GM12874 (cell line): Measurements from ENCODE around the gene ZNF530.

Source experiments
- TF ChIP-seq, protein P1 (sequence below): IDR thresholded peaks from 2 replicates; pipeline ENCODE4 v1.5.1; 2011; ENCODE audit warnings: low read depth, mild to moderate bottlenecking, control low read depth, low read length, moderate library complexity; ENCODE audit not compliant: insufficient read depth

Gene ZNF530

DNA sequence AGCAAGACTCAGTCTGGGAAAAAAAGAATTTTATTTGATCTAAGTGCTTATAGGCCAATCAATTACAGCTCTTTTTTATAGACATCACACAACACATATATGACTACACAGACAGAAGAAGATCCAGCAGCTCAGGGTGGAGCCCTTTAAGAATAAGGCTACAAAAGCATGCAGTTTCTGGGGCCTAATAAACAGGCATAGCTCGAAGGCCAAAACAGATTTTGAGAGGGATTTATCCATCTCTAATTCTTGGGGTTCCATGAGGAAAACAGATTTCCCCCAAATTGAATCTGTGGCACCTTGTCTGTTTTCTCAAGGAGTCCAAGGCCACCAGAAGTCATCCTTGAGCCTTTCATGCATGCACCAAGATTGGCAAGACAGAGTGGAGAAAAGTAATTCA, 36.1 kb upstream of the ZNF530 start:
- TF ChIP-seq, protein P1, sequence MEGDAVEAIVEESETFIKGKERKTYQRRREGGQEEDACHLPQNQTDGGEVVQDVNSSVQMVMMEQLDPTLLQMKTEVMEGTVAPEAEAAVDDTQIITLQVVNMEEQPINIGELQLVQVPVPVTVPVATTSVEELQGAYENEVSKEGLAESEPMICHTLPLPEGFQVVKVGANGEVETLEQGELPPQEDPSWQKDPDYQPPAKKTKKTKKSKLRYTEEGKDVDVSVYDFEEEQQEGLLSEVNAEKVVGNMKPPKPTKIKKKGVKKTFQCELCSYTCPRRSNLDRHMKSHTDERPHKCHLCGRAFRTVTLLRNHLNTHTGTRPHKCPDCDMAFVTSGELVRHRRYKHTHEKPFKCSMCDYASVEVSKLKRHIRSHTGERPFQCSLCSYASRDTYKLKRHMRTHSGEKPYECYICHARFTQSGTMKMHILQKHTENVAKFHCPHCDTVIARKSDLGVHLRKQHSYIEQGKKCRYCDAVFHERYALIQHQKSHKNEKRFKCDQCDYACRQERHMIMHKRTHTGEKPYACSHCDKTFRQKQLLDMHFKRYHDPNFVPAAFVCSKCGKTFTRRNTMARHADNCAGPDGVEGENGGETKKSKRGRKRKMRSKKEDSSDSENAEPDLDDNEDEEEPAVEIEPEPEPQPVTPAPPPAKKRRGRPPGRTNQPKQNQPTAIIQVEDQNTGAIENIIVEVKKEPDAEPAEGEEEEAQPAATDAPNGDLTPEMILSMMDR = no peak

DNA sequence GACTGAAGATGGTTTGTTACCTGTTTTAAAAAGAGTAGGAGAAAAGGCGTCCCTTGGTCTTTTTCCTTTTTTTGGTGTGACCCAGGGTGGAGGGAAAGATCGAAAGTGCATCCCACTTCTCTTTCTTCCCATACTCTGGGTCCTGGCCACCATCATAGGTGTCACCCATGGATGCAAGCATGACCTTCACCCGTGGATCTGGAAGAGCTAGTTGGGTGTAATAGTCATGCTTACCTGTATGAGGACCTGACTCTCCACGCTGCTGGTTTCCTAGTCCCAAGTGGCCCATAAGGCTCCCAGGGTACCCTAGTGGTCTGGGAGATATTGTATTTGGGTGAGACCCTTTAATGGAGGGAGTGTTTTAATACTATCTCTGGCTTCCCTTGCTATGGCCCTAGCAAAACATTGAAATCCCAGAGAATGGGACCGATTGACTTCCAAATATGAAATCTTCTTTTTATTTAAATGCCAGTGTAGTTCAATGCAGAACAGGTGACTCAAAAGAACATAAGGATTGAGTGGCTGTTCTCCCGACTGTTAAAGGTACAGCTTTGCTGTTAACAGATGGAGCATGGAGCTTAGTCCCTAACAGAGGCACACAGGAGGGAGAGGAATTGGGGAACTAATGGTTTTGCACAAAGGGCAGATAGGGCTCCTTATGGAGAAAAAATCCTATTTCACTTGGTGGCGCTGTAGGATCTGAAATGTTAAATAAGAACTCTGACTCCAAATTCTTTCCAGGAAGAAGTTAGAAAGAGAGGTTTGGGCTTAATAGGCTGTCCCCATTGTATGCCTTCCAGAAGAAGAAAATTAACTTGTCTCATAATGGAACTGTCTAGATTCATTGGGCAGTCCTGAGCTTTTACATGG, 33.1 kb upstream of the ZNF530 start:
- TF ChIP-seq, protein P1 = no peak

DNA sequence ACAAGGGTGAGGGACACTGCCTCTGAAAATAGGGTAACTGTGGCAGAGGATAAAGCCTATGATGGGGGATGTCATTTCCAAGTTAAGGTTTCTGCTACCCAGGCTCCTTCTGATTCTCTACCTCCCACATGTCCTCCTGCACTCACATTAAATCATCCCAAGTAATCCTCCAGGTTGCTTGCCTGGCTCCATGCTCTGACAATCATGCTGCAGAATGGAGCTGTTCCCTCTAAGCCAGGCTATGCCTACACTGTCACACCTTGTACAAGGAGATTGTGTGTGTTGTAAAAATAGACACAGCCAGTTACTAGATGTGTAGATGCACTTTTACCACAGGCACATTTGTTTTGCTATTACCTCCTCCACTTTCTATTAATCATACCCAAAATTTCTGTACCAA, 29.0 kb upstream of the ZNF530 start:
- TF ChIP-seq, protein P1 = no peak

DNA sequence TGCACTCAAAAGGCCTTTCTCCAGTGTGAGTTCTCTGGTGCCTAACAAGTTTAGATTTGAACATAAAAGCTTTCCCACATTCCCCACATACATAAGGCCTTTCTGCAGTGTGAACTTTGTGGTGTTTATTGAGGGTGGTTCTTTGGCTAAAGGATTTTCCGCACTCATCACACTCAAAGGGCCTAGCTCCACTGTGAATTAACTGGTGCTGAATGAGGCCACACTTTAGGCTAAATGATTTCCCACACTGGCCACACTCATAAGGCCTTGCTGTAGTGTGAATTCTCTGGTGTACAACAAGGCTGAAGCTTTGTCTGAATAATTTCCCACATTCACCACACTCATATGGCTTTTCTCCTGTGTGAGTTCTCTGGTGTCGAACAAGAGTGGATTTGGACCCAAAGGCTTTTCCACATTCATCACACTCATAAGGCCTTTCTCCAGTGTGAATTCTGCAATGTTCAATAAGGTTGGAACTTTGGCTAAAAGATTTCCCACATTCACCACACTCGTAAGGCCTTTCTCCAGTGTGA, 27.2 kb upstream of the ZNF530 start:
- TF ChIP-seq, protein P1 = no peak

DNA sequence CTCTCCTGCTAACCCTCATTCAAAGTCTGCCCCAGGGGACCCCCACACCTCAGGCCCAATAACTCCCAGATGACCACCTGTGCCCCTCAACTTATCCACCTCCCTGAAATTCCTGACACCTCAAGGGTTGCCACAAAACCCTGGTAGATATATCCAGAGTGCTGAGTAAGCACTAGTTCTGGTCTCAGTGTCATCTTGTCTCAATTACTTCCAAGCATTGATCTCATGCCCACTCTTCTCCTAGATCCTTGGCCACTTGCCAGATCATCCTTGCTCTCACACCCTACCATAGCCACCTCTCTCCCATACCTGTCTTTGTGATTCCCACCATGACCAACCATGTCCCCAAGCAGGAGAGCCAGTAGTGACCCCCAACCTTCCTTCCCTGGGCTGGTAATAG, 23.0 kb upstream of the ZNF530 start:
- TF ChIP-seq, protein P1 = no peak

DNA sequence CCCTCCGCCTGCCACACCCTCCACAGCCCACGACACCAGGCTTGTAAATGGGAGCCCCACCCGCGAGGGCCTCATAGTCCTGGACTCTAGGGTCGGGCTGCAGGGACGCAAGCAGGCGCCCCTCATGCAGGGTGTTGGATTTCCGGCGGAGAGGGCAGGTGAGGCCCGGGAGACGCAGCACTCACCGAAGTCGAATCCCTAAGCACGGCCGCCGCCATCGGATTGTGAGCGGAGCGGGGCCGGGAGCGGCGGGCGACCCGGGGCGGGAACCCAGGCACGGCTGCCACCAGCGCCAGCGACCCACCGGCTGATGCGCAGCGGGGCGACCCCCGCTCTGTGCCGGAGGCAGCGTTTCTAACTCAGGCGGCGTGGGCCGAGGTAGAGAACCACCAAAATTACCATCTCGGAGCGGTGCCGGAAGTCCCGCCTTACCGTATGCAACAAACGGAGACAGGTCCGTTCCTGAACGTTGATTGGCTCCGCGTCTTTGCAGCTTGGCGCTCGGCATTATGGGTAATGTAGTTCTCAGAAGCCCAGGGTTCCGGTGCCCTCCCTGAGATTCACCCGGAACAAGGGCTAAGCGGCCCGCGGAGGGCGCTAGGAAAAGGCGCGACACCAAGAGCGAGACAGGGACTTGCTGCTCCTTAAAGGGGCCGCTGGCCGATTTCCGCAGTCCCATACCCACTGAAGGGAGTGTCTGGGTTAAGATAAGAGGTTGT, 21.0 kb upstream of the ZNF530 start, which contains the start of gene ZNF416:
ZNF416 (minus strand) TSS at position 425 of the 719 bp plus-strand sequence; CDS start at position 218, 207 bp downstream.
- TF ChIP-seq, protein P1 = no peak

DNA sequence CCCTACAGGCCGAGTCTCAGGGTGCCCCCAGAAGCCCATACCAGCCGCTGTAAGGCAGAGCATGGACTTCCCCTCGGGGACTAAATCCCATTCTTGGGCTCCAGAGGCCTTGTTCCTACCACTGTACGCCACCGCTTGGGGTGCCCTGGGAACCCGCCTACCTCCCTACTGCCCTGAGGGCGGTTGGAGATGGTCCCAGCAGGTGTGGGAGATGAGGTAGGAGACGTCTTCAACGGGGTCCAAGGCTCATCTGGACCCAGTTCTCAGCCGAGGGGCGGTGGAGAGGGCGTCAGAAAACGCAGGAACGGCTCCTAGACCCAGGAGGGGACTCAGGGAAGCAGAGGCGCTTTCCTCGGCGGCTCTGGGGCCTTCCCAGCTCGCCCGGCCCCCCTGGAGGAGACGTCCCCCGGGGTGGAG, 16.6 kb upstream of the ZNF530 start:
- TF ChIP-seq, protein P1 = no peak
